HepG2 (cell line): ENCODE results near the gene FGF1. TPM values are rescaled to one million over a fixed set of nuclear protein-coding genes. Genes with fewer than 3 reads are reported as not detected.

Experiments used
- HNRNPK ChIP-seq: fragments of 200-400 bp; formaldehyde crosslinking; IDR thresholded peaks from 2 replicates; pipeline ENCODE4 v1.6.1; 2018; ENCODE audit warnings: low read length, low read depth, moderate library complexity, mild to moderate bottlenecking; ENCODE audit not compliant: poor library complexity, severe bottlenecking
- SNAPC2 ChIP-seq: sonication (generic); formaldehyde crosslinking; IDR thresholded peaks from 2 replicates; pipeline ENCODE4 v1.8.1; 2022; ENCODE audit warnings: mild to moderate bottlenecking, missing genetic modification reagents
- TRIM24 ChIP-seq: sonication (generic); formaldehyde crosslinking; IDR thresholded peaks from 2 replicates; pipeline ENCODE4 v1.8.0; 2022; ENCODE audit warnings: mild to moderate bottlenecking, missing genetic modification reagents
- ZNF496 ChIP-seq: sonication (generic); formaldehyde crosslinking; IDR thresholded peaks from 2 replicates; pipeline ENCODE4 v1.8.1; 2023; ENCODE audit warnings: mild to moderate bottlenecking, moderate library complexity, missing genetic modification reagents; ENCODE audit not compliant: insufficient replicate concordance
- ZSCAN20 ChIP-seq: sonication (generic); formaldehyde crosslinking; IDR thresholded peaks from 2 replicates; pipeline ENCODE4 v1.4.0; 2020; ENCODE audit warnings: missing genetic modification reagents, mild to moderate bottlenecking, borderline replicate concordance
- polyA plus RNA-seq, 8 experiments: library from polyadenylated mRNA; depleted of rRNA in 3 of 8; stranded (reverse) in 7 of 8; unstranded in 1 of 8; fragments of >200 nt; fragmentation: Illumina TruSeq in 4 of 8; extraction: Trizol in 4 of 8; gene quantifications; 2 replicates each; pipeline versions ENCODE4 v1.2.1 to v1.2.3, GENCODE V29; 2011 to 2016; ENCODE audit warnings: low read depth in 4 of 8, missing spikeins in 1 of 8, mixed read lengths in 1 of 8; ENCODE audit not compliant: insufficient read depth in 1 of 8
- total RNA-seq, 5 experiments: library from RNA; depleted of rRNA; stranded (reverse); fragments of >200 nt; fragmentation: Illumina TruSeq; extraction: Trizol; gene quantifications; 2 replicates each; pipeline ENCODE4 v1.2.3, GENCODE V29; 2016; ENCODE audit warnings: low read depth in 1 of 5
- TF ChIP-seq, protein P1 (sequence below): sonication (generic); formaldehyde crosslinking; IDR thresholded peaks from 2 replicates; pipeline ENCODE4 v1.8.0; 2022; ENCODE audit warnings: mild to moderate bottlenecking, missing genetic modification reagents, moderate library complexity
- TF ChIP-seq, protein P2 (sequence below): sonication (generic); formaldehyde crosslinking; IDR thresholded peaks from 2 replicates; pipeline ENCODE4 v1.9.0; 2021; ENCODE audit warnings: mild to moderate bottlenecking, missing genetic modification reagents
- TF ChIP-seq, protein P3 (sequence below): sonication (generic); formaldehyde crosslinking; IDR thresholded peaks from 2 replicates; pipeline ENCODE4 v1.5.0; 2020; ENCODE audit warnings: mild to moderate bottlenecking, missing genetic modification reagents, borderline replicate concordance

Gene FGF1
- total and polyA plus RNA-seq, 2 of the 13 experiments (the other 11 are each of a cell fraction or from before 2014, with no cell fraction given): not detected

DNA sequence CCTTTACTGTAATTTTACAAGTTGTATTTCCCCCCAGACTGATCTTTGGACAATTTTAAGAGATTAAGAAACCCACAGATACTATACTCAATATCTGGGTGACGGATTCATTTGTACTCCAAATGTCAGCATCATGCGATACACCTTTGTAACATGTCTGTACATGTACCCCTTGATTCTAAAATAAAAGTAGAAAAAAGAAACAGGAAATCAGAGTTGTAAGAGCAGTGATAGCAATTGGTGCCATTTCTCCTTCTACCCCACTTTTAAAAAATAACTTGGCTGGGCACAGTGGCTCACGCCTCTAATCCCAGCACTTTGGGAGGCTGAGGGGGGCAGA lies 116.9 kb downstream of the FGF1 start (continued):
- TF ChIP-seq, protein P1, sequence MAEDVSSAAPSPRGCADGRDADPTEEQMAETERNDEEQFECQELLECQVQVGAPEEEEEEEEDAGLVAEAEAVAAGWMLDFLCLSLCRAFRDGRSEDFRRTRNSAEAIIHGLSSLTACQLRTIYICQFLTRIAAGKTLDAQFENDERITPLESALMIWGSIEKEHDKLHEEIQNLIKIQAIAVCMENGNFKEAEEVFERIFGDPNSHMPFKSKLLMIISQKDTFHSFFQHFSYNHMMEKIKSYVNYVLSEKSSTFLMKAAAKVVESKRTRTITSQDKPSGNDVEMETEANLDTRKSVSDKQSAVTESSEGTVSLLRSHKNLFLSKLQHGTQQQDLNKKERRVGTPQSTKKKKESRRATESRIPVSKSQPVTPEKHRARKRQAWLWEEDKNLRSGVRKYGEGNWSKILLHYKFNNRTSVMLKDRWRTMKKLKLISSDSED (CRISPR knock-in tag): no peak
- TF ChIP-seq SNAPC2 (CRISPR knock-in tag) (no peak), HNRNPK (no peak), ZSCAN20 (no peak), TRIM24 (CRISPR knock-in tag) (no peak), ZNF496 (CRISPR knock-in tag) (no peak)
- TF ChIP-seq, protein P2, sequence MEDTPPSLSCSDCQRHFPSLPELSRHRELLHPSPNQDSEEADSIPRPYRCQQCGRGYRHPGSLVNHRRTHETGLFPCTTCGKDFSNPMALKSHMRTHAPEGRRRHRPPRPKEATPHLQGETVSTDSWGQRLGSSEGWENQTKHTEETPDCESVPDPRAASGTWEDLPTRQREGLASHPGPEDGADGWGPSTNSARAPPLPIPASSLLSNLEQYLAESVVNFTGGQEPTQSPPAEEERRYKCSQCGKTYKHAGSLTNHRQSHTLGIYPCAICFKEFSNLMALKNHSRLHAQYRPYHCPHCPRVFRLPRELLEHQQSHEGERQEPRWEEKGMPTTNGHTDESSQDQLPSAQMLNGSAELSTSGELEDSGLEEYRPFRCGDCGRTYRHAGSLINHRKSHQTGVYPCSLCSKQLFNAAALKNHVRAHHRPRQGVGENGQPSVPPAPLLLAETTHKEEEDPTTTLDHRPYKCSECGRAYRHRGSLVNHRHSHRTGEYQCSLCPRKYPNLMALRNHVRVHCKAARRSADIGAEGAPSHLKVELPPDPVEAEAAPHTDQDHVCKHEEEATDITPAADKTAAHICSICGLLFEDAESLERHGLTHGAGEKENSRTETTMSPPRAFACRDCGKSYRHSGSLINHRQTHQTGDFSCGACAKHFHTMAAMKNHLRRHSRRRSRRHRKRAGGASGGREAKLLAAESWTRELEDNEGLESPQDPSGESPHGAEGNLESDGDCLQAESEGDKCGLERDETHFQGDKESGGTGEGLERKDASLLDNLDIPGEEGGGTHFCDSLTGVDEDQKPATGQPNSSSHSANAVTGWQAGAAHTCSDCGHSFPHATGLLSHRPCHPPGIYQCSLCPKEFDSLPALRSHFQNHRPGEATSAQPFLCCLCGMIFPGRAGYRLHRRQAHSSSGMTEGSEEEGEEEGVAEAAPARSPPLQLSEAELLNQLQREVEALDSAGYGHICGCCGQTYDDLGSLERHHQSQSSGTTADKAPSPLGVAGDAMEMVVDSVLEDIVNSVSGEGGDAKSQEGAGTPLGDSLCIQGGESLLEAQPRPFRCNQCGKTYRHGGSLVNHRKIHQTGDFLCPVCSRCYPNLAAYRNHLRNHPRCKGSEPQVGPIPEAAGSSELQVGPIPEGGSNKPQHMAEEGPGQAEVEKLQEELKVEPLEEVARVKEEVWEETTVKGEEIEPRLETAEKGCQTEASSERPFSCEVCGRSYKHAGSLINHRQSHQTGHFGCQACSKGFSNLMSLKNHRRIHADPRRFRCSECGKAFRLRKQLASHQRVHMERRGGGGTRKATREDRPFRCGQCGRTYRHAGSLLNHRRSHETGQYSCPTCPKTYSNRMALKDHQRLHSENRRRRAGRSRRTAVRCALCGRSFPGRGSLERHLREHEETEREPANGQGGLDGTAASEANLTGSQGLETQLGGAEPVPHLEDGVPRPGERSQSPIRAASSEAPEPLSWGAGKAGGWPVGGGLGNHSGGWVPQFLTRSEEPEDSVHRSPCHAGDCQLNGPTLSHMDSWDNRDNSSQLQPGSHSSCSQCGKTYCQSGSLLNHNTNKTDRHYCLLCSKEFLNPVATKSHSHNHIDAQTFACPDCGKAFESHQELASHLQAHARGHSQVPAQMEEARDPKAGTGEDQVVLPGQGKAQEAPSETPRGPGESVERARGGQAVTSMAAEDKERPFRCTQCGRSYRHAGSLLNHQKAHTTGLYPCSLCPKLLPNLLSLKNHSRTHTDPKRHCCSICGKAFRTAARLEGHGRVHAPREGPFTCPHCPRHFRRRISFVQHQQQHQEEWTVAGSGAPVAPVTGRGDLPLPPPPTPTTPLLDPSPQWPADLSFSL (CRISPR knock-in tag): no peak
- TF ChIP-seq, protein P3, sequence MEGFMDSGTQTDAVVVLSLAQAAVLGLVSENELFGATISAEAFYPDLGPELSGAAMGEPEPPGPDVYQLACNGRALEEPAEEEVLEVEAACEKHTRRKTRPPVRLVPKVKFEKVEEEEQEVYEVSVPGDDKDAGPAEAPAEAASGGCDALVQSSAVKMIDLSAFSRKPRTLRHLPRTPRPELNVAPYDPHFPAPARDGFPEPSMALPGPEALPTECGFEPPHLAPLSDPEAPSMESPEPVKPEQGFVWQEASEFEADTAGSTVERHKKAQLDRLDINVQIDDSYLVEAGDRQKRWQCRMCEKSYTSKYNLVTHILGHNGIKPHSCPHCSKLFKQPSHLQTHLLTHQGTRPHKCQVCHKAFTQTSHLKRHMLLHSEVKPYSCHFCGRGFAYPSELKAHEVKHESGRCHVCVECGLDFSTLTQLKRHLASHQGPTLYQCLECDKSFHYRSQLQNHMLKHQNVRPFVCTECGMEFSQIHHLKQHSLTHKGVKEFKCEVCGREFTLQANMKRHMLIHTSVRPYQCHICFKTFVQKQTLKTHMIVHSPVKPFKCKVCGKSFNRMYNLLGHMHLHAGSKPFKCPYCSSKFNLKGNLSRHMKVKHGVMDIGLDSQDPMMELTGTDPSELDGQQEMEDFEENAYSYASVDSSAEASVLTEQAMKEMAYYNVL (CRISPR knock-in tag): no peak
